ENCODE data around the gene ZNF140.

GRCh38 chr12:133108150-133108549, 27.4 kb downstream of the ZNF140 start:
- TF ChIP-seq POLR2A (IDR thresholded peaks at IDR 0.05) (no peak), EP300 (IDR thresholded peaks at IDR 0.05) (no peak)

All from sigmoid colon (tissue), 4 donors.